B cell (primary cell): Measurements from ENCODE around the gene EFCAB8. TPM values are rescaled to one million over a fixed set of nuclear protein-coding genes. Genes with fewer than 3 reads are reported as not detected.

ENCODE experiments used
- ATAC-seq: fragments of 200-7000 bp; cut with Tn5 transposase; one replicate; pipeline ENCODE4 v1.10.0; 2021; ENCODE audit warnings: low read depth, mild to moderate bottlenecking, moderate number of reproducible peaks, moderate library complexity
- CTCF ChIA-PET: fragments of 350-600 bp; sonication (Branson Sonifier 250); formaldehyde crosslinking; loops from one replicate; lab custom pipeline; 2021; ENCODE audit warnings: antibody characterized with exemption, inconsistent platforms; lab: Charles Lee
- POLR2A ChIA-PET: fragments of 350-600 bp; sonication (Branson Sonifier 250); formaldehyde crosslinking; loops from one replicate; lab custom pipeline; 2021; ENCODE audit warnings: antibody characterized with exemption; lab: Charles Lee
- DNase-seq: peaks from one replicate; pipeline ENCODE4 v3.0.0; 2013
- H2AFZ ChIP-seq: 2 replicates; pipeline ENCODE4 v1.6.1; 2012; ENCODE audit warnings: mild to moderate bottlenecking, low read depth, low read length; ENCODE audit not compliant: insufficient read depth, poor library complexity, severe bottlenecking
- H3K27ac ChIP-seq, 2 donors: 1 replicate in 1 of 2; 2 replicates in 1 of 2; pipeline ENCODE4 v1.5.1; 2012 to 2013; ENCODE audit warnings: low read length in 2 of 2, mild to moderate bottlenecking in 2 of 2, moderate library complexity in 1 of 2
- H3K27me3 ChIP-seq, 4 experiments: fragments of 200-600 bp in 1 of 4; sonication (generic) in 1 of 4; replicated peaks in 1 of 4; 1 replicate in 2 of 4; 2 replicates in 2 of 4; pipeline versions ENCODE4 v1.6.1 to v1.7.0; 2013 to 2016; ENCODE audit warnings: low read length in 3 of 4, mild to moderate bottlenecking in 2 of 4, mixed read lengths in 1 of 4, moderate library complexity in 1 of 4; ENCODE audit not compliant: insufficient read depth in 4 of 4, control insufficient read depth in 3 of 4; ENCODE audit errors: control extremely low read depth in 1 of 4
- H3K36me3 ChIP-seq, 2 experiments: replicated peaks in 1 of 2; 1 replicate in 1 of 2; 2 replicates in 1 of 2; pipeline versions ENCODE4 v1.6.1 to v1.7.1; 2013; ENCODE audit warnings: low read length in 1 of 2; ENCODE audit not compliant: insufficient read depth in 2 of 2, control insufficient read depth in 1 of 2; ENCODE audit errors: control extremely low read depth in 1 of 2, extremely low read depth in 1 of 2
- H3K4me1 ChIP-seq, 2 donors: fragments of 200-600 bp in 1 of 2; sonication (generic) in 1 of 2; 1 replicate in 1 of 2; 2 replicates in 1 of 2; pipeline versions ENCODE4 v1.5.1 to v1.6.1; 2013 to 2017; ENCODE audit warnings: low read length in 2 of 2; ENCODE audit not compliant: control insufficient read depth in 2 of 2, insufficient read depth in 2 of 2
- H3K4me2 ChIP-seq: replicated peaks from 2 replicates; pipeline ENCODE3; 2012; ENCODE audit warnings: mild to moderate bottlenecking, low read depth, low read length; ENCODE audit not compliant: poor library complexity, severe bottlenecking
- H3K4me3 ChIP-seq, 5 experiments: fragments of 200-600 bp in 1 of 5; sonication (generic) in 1 of 5; 1 replicate in 3 of 5; 2 replicates in 2 of 5; pipeline versions ENCODE4 v1.5.1 to v1.7.0; 2011 to 2016; ENCODE audit warnings: low read length in 4 of 5, mild to moderate bottlenecking in 4 of 5, low read depth in 2 of 5, control low read depth in 1 of 5, moderate library complexity in 1 of 5; ENCODE audit not compliant: insufficient read depth in 1 of 5; ENCODE audit errors: control extremely low read depth in 1 of 5, extremely low read depth in 1 of 5
- H3K79me2 ChIP-seq: fragments of 200-600 bp; sonication (generic); one replicate; pipeline ENCODE4 v1.6.0; 2016; ENCODE audit warnings: low read length; ENCODE audit not compliant: control insufficient read depth, insufficient read depth
- H3K9ac ChIP-seq: fragments of 200-600 bp; sonication (generic); 2 replicates; pipeline ENCODE4 v1.6.1; 2017; ENCODE audit warnings: mild to moderate bottlenecking, low read length, moderate library complexity
- H3K9me3 ChIP-seq, 3 donors: one replicate each; pipeline versions ENCODE4 v1.6.1 to v1.7.1; 2013; ENCODE audit warnings: low read length in 2 of 3; ENCODE audit not compliant: control insufficient read depth in 2 of 3, insufficient read depth in 1 of 3; ENCODE audit errors: control extremely low read depth in 1 of 3
- H4K20me1 ChIP-seq: 2 replicates; pipeline ENCODE4 v1.6.0; 2012; ENCODE audit warnings: mild to moderate bottlenecking, low read length; ENCODE audit not compliant: insufficient read depth, control insufficient read depth, poor library complexity, severe bottlenecking
- H3K27ac Mint-ChIP-seq: one replicate; pipeline ENCODE4 v1.8.0; 2021; ENCODE audit warnings: mixed read lengths
- H3K27me3 Mint-ChIP-seq: one replicate; pipeline ENCODE4 v1.8.0; 2021; ENCODE audit warnings: mixed read lengths
- H3K4me1 Mint-ChIP-seq: one replicate; pipeline ENCODE4 v1.8.0; 2021; ENCODE audit warnings: mixed read lengths
- H3K4me3 Mint-ChIP-seq: one replicate; pipeline ENCODE4 v1.8.0; 2021; ENCODE audit warnings: mixed read lengths
- H3K9me3 Mint-ChIP-seq: one replicate; pipeline ENCODE4 v1.8.0; 2022; ENCODE audit warnings: mixed read lengths; ENCODE audit not compliant: insufficient read depth
- EZH2 ChIP-seq: IDR thresholded peaks from 2 replicates; pipeline ENCODE4 v1.6.1; 2012; ENCODE audit warnings: borderline replicate concordance, low read depth, mild to moderate bottlenecking, moderate library complexity, low read length; ENCODE audit not compliant: insufficient read depth, poor library complexity, severe bottlenecking
- whole genome bisulfite sequencing: methylation state at CpG from one replicate; pipeline ENCODE4 v1.1.5; 2013; ENCODE audit warnings: missing lambda C conversion rate; ENCODE audit not compliant: insufficient coverage; 5-methylcytosine and 5-hydroxymethylcytosine counted together
- intact Hi-C: fragments of 100-400 bp; cut with micrococcal nuclease; formaldehyde crosslinking; loops from one replicate; pipeline ENCODE4 v1.10.0; 2022
- polyA plus RNA-seq: library from polyadenylated mRNA; depleted of rRNA; stranded (reverse); fragments of >200 nt; gene quantifications from 2 replicates; pipeline ENCODE4 v1.2.3, GENCODE V29; 2012
- total RNA-seq, 2 donors: library from RNA; stranded (reverse); fragments of 120-200 nt in 1 of 2; gene quantifications; 1 replicate in 1 of 2; 2 replicates in 1 of 2; pipeline versions ENCODE4 v1.2.3 to v1.2.4, GENCODE V29; 2013 to 2022
- TF ChIP-seq, protein P1 (sequence below): fragments of 200-600 bp; IDR thresholded peaks from one replicate; pipeline ENCODE4 v1.8.0; 2022; ENCODE audit warnings: antibody characterized with exemption, mild to moderate bottlenecking

EFCAB8 gene
- total and polyA plus RNA-seq, 2 donors (not counting 1 experiment from before 2014, with no cell fraction given), result 0.72 to 2.3 TPM

DNA sequence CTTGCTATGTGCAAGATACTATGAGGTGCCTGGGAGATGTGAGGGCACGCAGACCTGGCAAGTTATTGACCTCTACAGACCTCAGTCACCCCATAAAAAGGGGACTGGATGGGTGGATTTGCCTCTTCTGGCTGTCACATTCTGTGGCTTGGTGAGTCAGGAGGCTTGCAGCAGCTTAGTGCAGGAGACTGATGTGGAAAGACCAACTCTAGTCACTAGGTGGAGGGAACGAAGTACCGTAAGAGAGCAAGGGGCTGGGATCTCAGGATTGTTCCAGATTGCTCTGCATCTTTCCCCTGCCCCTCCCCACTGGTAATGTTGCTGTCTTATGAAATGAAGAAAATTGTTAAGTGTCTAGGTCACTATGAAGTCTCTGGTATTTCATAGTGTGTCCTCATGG lies 35.6 kb upstream of the EFCAB8 start:
- Histone ChIP-seq H3K27ac (peak overlapping the region in 1 of 2 donors; percentile 8), H4K20me1 (peaks cover 69% of the 10 kb centered on the region), H3K4me1 (peaks cover 21% of the 10 kb centered on the region in 2 donors), H3K79me2 (peaks cover 88% of the 10 kb centered on the region), H3K36me3 (peaks cover 8 to 11% of the 10 kb centered on the region in 2 experiments), H3K4me2 (no peak overlapping the region), H3K27me3 (no peaks in the 10 kb centered on the region), H3K9ac (no peak overlapping the region), H2AFZ (no peak overlapping the region), H3K4me3 (no peak overlapping the region), H3K9me3 (no peaks in the 10 kb centered on the region)
- no peak for TF ChIP-seq EZH2
- TF ChIP-seq, protein P1, sequence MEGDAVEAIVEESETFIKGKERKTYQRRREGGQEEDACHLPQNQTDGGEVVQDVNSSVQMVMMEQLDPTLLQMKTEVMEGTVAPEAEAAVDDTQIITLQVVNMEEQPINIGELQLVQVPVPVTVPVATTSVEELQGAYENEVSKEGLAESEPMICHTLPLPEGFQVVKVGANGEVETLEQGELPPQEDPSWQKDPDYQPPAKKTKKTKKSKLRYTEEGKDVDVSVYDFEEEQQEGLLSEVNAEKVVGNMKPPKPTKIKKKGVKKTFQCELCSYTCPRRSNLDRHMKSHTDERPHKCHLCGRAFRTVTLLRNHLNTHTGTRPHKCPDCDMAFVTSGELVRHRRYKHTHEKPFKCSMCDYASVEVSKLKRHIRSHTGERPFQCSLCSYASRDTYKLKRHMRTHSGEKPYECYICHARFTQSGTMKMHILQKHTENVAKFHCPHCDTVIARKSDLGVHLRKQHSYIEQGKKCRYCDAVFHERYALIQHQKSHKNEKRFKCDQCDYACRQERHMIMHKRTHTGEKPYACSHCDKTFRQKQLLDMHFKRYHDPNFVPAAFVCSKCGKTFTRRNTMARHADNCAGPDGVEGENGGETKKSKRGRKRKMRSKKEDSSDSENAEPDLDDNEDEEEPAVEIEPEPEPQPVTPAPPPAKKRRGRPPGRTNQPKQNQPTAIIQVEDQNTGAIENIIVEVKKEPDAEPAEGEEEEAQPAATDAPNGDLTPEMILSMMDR, result no peak
- peaks cover 45% of the 10 kb centered on the region for H3K4me1 Mint-ChIP-seq
- WGBS, result 95% methylated on average over 2 of the region's 3 CpGs
- H3K27ac Mint-ChIP-seq, result no peak overlapping the region
- intact Hi-C loops, result loop anchor here (5.0 to 10.0 kb wide), 2 partner anchors 286 to 992 kb away; partner anchors contain the start of gene CHMP4B
- H3K27me3 Mint-ChIP-seq, result no peaks in the 10 kb centered on the region
- H3K9me3 Mint-ChIP-seq, result no peaks in the 10 kb centered on the region
- no peak for DNase-seq
- CTCF ChIA-PET, result no interaction called here
- ATAC-seq, result no peak
- POLR2A ChIA-PET, result no interaction called here
- no peak overlapping the region for H3K4me3 Mint-ChIP-seq

DNA sequence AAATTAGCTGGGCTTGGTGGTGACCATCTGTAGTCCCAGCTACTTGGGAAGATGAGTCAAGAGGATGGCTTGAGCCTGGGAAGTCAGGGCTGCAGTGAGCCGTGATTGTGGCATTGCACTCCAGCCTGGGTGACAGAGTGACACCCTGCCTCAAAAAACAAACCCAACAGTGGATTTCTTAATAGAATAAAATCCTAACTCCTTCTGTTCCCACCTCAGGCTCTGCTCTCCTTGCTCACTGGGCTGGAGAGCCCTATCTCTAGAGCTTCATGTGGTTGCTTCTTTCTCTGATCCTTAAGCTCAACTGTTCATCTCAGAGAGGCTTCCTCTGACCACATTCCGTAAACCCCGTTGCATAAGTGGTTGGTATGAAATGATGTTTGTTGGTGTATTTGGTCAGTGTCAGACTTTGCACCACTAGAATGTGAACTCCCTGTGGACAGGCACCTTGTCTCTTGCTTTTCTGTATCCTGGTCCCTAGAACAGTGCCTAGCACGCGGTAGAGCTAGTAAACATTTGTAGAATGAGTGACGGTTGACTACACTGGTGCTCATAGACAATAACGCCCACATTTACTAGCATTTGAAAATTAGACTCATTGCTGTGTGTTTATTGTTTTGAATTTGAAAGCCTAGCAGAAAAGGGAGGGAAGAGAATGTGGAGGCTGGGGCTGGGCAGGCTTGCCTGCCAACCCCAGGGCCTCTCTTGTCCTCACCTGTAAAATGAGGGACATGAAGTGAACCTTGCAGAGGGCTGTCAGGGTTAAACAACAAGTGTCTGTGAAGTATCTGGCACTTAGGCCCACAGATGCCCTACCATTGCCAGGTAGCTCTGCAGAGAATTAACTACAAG lies 34.8 kb upstream of the EFCAB8 start:
- no peaks in the 10 kb centered on the region for H3K27me3 ChIP-seq
- H3K27ac ChIP-seq, result no peak overlapping the region
- ChIA-PET POLR2A (no interaction called here), CTCF (interaction anchor here (0.6 to 0.7 kb wide), 3 partner anchors 18 to 619 kb away, joined by 3 to 5 read pairs (median 3); partner anchors contain the start of gene SNTA1)
- Mint-ChIP-seq H3K27ac (peak overlapping the region; percentile 15), H3K4me1 (peaks cover 43% of the 10 kb centered on the region), H3K9me3 (no peaks in the 10 kb centered on the region), H3K4me3 (no peak overlapping the region), H3K27me3 (no peaks in the 10 kb centered on the region)
- H3K36me3 ChIP-seq, result peaks cover 9 to 18% of the 10 kb centered on the region in 2 experiments
- H3K79me2 ChIP-seq, result peaks cover 94% of the 10 kb centered on the region
- no peak overlapping the region for H3K9ac ChIP-seq
- intact Hi-C loops, result loop anchor here (5.0 to 10.0 kb wide), 2 partner anchors 287 to 991 kb away; partner anchors contain the start of gene CHMP4B
- TF ChIP-seq EZH2, result no peak
- TF ChIP-seq, protein P1, result no peak
- no peaks in the 10 kb centered on the region for H3K9me3 ChIP-seq
- no peak overlapping the region for H3K4me2 ChIP-seq
- peaks cover 78% of the 10 kb centered on the region for H4K20me1 ChIP-seq
- no peak for ATAC-seq
- no peak overlapping the region for H3K4me3 ChIP-seq
- 100% methylated on average over 1 of the region's 7 CpGs for WGBS
- peaks cover 21% of the 10 kb centered on the region in 2 donors for H3K4me1 ChIP-seq
- no peak for DNase-seq
- no peak overlapping the region for H2AFZ ChIP-seq
